GM12892 (cell line): ENCODE measurements around the gene HECW1.

Experiments
- POLR2A ChIP-seq: IDR thresholded peaks from 2 replicates; pipeline ENCODE4 v1.6.1; 2011; ENCODE audit warnings: low read depth, low read length, control low read depth
- POLR2AphosphoS5 ChIP-seq: IDR thresholded peaks from 2 replicates; pipeline ENCODE4 v1.6.1; 2011; ENCODE audit warnings: low read depth, low read length, control low read depth
- TAF1 ChIP-seq: IDR thresholded peaks from 2 replicates; pipeline ENCODE4 v1.6.1; 2011; ENCODE audit warnings: low read depth, mild to moderate bottlenecking, control low read depth, low read length, borderline replicate concordance

GRCh38 chr7:43363035-43363791 is 250.8 kb downstream of the HECW1 start:
- TF ChIP-seq POLR2A = no peak
- TF ChIP-seq POLR2AphosphoS5 = no peak
- TF ChIP-seq TAF1 = no peak
